ENCODE results near the gene CHST1.

Gene CHST1

GRCh38 chr11:45643598-45644260 is 21.7 kb downstream of the CHST1 start:
- FAIRE-seq: no peak

GRCh38 chr11:45641961-45642360 is 23.5 kb downstream of the CHST1 start:
- no peak for FAIRE-seq

GRCh38 chr11:45638051-45638450 is 27.4 kb downstream of the CHST1 start:
- FAIRE-seq: no peak

GRCh38 chr11:45635907-45636306 is 29.5 kb downstream of the CHST1 start:
- FAIRE-seq: no peak

- FAIRE-seq: no peak
Observed at GRCh38 chr11:45625611-45626010, 39.8 kb downstream of the CHST1 start.

GRCh38 chr11:45624095-45624494 is 41.3 kb downstream of the CHST1 start:
- no peak for FAIRE-seq

GRCh38 chr11:45622861-45623260 is 42.6 kb downstream of the CHST1 start:
- no peak for FAIRE-seq

- no peak for FAIRE-seq
Observed at GRCh38 chr11:45622283-45622682, 43.1 kb downstream of the CHST1 start.

GRCh38 chr11:45621588-45621987 is 43.8 kb downstream of the CHST1 start:
- FAIRE-seq: no peak

- FAIRE-seq: no peak
Observed at GRCh38 chr11:45620243-45620642, 45.2 kb downstream of the CHST1 start.

GRCh38 chr11:45618897-45619296 is 46.5 kb downstream of the CHST1 start:
- FAIRE-seq: no peak

GRCh38 chr11:45617871-45618601 is 47.4 kb downstream of the CHST1 start:
- FAIRE-seq: no peak

GRCh38 chr11:45616802-45617549 is 48.4 kb downstream of the CHST1 start:
- FAIRE-seq: no peak

GRCh38 chr11:45615182-45615792 is 50.1 kb downstream of the CHST1 start:
- FAIRE-seq: no peak

- FAIRE-seq: no peak
Observed at GRCh38 chr11:45614196-45614828, 51.1 kb downstream of the CHST1 start.

GRCh38 chr11:45610627-45611026 is 54.8 kb downstream of the CHST1 start:
- no peak for FAIRE-seq

- FAIRE-seq: no peak
Observed at GRCh38 chr11:45609902-45610301, 55.5 kb downstream of the CHST1 start.

- FAIRE-seq: no peak
Observed at GRCh38 chr11:45609337-45609736, 56.1 kb downstream of the CHST1 start.

GRCh38 chr11:45607995-45608394 is 57.4 kb downstream of the CHST1 start:
- FAIRE-seq: no peak

- FAIRE-seq: no peak
Observed at GRCh38 chr11:45606514-45607281, 58.7 kb downstream of the CHST1 start.

- FAIRE-seq: no peak
Observed at GRCh38 chr11:45605051-45605450, 60.4 kb downstream of the CHST1 start.
